Measurements from ENCODE around the gene CAMK2G. TPM values are rescaled to one million over a fixed set of nuclear protein-coding genes. Genes with fewer than 3 reads are reported as not detected.
A peak's percentile ranks its signal among the peaks of the same experiment; 100 is the strongest.

The CAMK2G gene
- total RNA-seq, 1 experiment from 2014 or later, result 41.4 TPM

- intact Hi-C loops (cut with micrococcal nuclease; ENCODE audit: unreplicated experiment) (no loop called here), in situ Hi-C loops (cut with HindIII; ENCODE audit: low pct_unique_long_range_greater_than_20kb, low sequenced_read_pairs) (no loop called here)
- ChIA-PET POLR2A (no interaction called here), CTCF (interaction anchor here (0.6 to 1.0 kb wide), 3 partner anchors 40 to 60 kb away, joined by 3 to 4 read pairs (median 4); no protein-coding TSS in a partner anchor)
- BruUV-seq (replicated peaks), result no TSS peak
- peaks cover 7% of the 10 kb centered on the region; the same call in 1 of the 2 replicates for H3K36me3 ChIP-seq (ENCODE audit: control insufficient read depth, insufficient read depth, low read length)
- H3K27ac ChIP-seq (ENCODE audit: low read length), result no peak overlapping the region
- no peaks in the 10 kb centered on the region for H3K9me3 ChIP-seq (ENCODE audit: control insufficient read depth, insufficient read depth, low read depth, low read length)
- H3K4me3 ChIP-seq (ENCODE audit: low read depth in 2 of 2, low read length in 2 of 2), result no peak overlapping the region
- ATAC-seq (peak; percentile 52), DNase-seq (ENCODE audit: low read depth, low spot score) (no peak)
- H3K4me1 ChIP-seq (ENCODE audit: control insufficient read depth, insufficient read depth, low read length), result no peaks in the 10 kb centered on the region
- TF ChIP-seq CTCF (IDR thresholded peaks at IDR 0.05) (no peak), SIN3A (IDR thresholded peaks at IDR 0.05; ENCODE audit: borderline replicate concordance, insufficient read depth, low read depth, low read length) (no peak)
- no peaks in the 10 kb centered on the region for H3K27me3 ChIP-seq (ENCODE audit: control insufficient read depth, insufficient read depth, low read length)
These were observed 54.8 kb downstream of the CAMK2G start for GRCh38 chr10:73819513-73820093.

GRCh38 chr10:73819081-73819480 lies 55.3 kb downstream of the CAMK2G start:
- DNase-seq (ENCODE audit: low read depth, low spot score) (no peak), ATAC-seq (no peak)
- intact Hi-C loops (cut with micrococcal nuclease; ENCODE audit: unreplicated experiment) (no loop called here), in situ Hi-C loops (cut with HindIII; ENCODE audit: low pct_unique_long_range_greater_than_20kb, low sequenced_read_pairs) (no loop called here)
- Histone ChIP-seq H3K4me3 (ENCODE audit: low read depth in 2 of 2, low read length in 2 of 2) (no peak overlapping the region), H3K4me1 (ENCODE audit: control insufficient read depth, insufficient read depth, low read length) (no peaks in the 10 kb centered on the region), H3K27ac (ENCODE audit: low read length) (no peak overlapping the region), H3K36me3 (ENCODE audit: control insufficient read depth, insufficient read depth, low read length) (peaks cover 7% of the 10 kb centered on the region; the same call in 1 of the 2 replicates), H3K9me3 (ENCODE audit: control insufficient read depth, insufficient read depth, low read depth, low read length) (no peaks in the 10 kb centered on the region), H3K27me3 (ENCODE audit: control insufficient read depth, insufficient read depth, low read length) (no peaks in the 10 kb centered on the region)
- TF ChIP-seq SIN3A (IDR thresholded peaks at IDR 0.05; ENCODE audit: borderline replicate concordance, insufficient read depth, low read depth, low read length) (no peak), POLR2AphosphoS5 (IDR thresholded peaks at IDR 0.05; ENCODE audit: low read depth, low read length) (no peak), REST (IDR thresholded peaks at IDR 0.05; ENCODE audit: insufficient read depth in 1 of 2, low read depth in 2 of 2, low read length in 1 of 2) (no peak), TCF7L2 (IDR thresholded peaks at IDR 0.05; ENCODE audit: low read depth, low read length) (no peak), CTCF (IDR thresholded peaks at IDR 0.05) (no peak)
- BruUV-seq (replicated peaks), result no TSS peak
- ChIA-PET POLR2A (no interaction called here), CTCF (no interaction called here)

All from Panc1 (cell line).